Nephron (organoid): Measurements from ENCODE around the gene DNAI1.

Source experiments
- H3K27ac Mint-ChIP-seq, 3 experiments: 2 replicates each; pipeline ENCODE4 v1.8.0; 2020; ENCODE audit warnings: mixed read lengths in 3 of 3, mild to moderate bottlenecking in 2 of 3, moderate library complexity in 1 of 3
- H3K27me3 Mint-ChIP-seq: 2 replicates; pipeline ENCODE4 v1.8.0; 2021; ENCODE audit warnings: low read depth, mild to moderate bottlenecking, moderate library complexity, mixed read lengths
- H3K36me3 Mint-ChIP-seq: 2 replicates; pipeline ENCODE4 v1.8.0; 2020; ENCODE audit warnings: low read depth, mixed read lengths
- H3K4me1 Mint-ChIP-seq: 2 replicates; pipeline ENCODE4 v1.8.0; 2020; ENCODE audit warnings: mixed read lengths
- H3K4me3 Mint-ChIP-seq, 3 experiments: 2 replicates each; pipeline ENCODE4 v1.8.0; 2020; ENCODE audit warnings: mild to moderate bottlenecking in 3 of 3, mixed read lengths in 3 of 3, moderate library complexity in 2 of 3
- H3K9me3 Mint-ChIP-seq: 2 replicates; pipeline ENCODE4 v1.8.0; 2020; ENCODE audit warnings: mixed read lengths
- CTCF ChIP-seq, 3 experiments: fragments of 200-600 bp; sonication (generic); IDR thresholded peaks; one replicate each; pipeline ENCODE4 v1.5.0; 2021; ENCODE audit warnings: antibody characterized with exemption in 3 of 3; ENCODE audit not compliant: unreplicated experiment in 3 of 3

The DNAI1 gene

GRCh38 chr9:34446468-34446891 is 12.1 kb upstream of the DNAI1 start:
- H3K27me3 Mint-ChIP-seq = peaks cover 4% of the 10 kb centered on the region
- no peak for TF ChIP-seq CTCF (IDR thresholded peaks at IDR 0.05; ENCODE audit: unreplicated experiment in 3 of 3)
- no peaks in the 10 kb centered on the region for H3K9me3 Mint-ChIP-seq
- no peak overlapping the region for H3K27ac Mint-ChIP-seq
- H3K4me3 Mint-ChIP-seq = no peak overlapping the region
- peaks cover under 1% of the 10 kb centered on the region for H3K4me1 Mint-ChIP-seq
- H3K36me3 Mint-ChIP-seq = no peaks in the 10 kb centered on the region

GRCh38 chr9:34446951-34447350 is 11.7 kb upstream of the DNAI1 start:
- Mint-ChIP-seq H3K27ac (no peak overlapping the region), H3K9me3 (no peaks in the 10 kb centered on the region), H3K4me3 (no peak overlapping the region), H3K36me3 (no peaks in the 10 kb centered on the region), H3K27me3 (peaks cover 4% of the 10 kb centered on the region), H3K4me1 (no peaks in the 10 kb centered on the region)
- no peak for TF ChIP-seq CTCF (IDR thresholded peaks at IDR 0.05; ENCODE audit: unreplicated experiment in 3 of 3)

GRCh38 chr9:34450644-34451043 is 8.0 kb upstream of the DNAI1 start:
- TF ChIP-seq CTCF (IDR thresholded peaks at IDR 0.05; ENCODE audit: unreplicated experiment in 3 of 3) = no peak
- Mint-ChIP-seq H3K4me3 (no peak overlapping the region), H3K4me1 (no peaks in the 10 kb centered on the region), H3K27me3 (peaks cover 3% of the 10 kb centered on the region), H3K36me3 (no peaks in the 10 kb centered on the region), H3K9me3 (no peaks in the 10 kb centered on the region), H3K27ac (no peak overlapping the region)

- Mint-ChIP-seq H3K4me1 (peaks cover under 1% of the 10 kb centered on the region), H3K4me3 (no peak overlapping the region), H3K27me3 (peaks cover under 1% of the 10 kb centered on the region), H3K27ac (no peak overlapping the region), H3K9me3 (no peaks in the 10 kb centered on the region), H3K36me3 (no peaks in the 10 kb centered on the region)
- no peak for TF ChIP-seq CTCF (IDR thresholded peaks at IDR 0.05; ENCODE audit: unreplicated experiment in 3 of 3)
Observed at GRCh38 chr9:34451135-34451534, 7.5 kb upstream of the DNAI1 start.

- Mint-ChIP-seq H3K4me3 (no peak overlapping the region), H3K27me3 (peaks cover 4% of the 10 kb centered on the region), H3K27ac (no peak overlapping the region), H3K9me3 (no peaks in the 10 kb centered on the region), H3K36me3 (no peaks in the 10 kb centered on the region), H3K4me1 (peaks cover 4% of the 10 kb centered on the region)
- TF ChIP-seq CTCF (IDR thresholded peaks at IDR 0.05; ENCODE audit: unreplicated experiment in 3 of 3) = no peak
Observed at GRCh38 chr9:34451545-34451944, 7.1 kb upstream of the DNAI1 start.

GRCh38 chr9:34452568-34452967 is 6.0 kb upstream of the DNAI1 start:
- Mint-ChIP-seq H3K9me3 (no peaks in the 10 kb centered on the region), H3K27me3 (peaks cover 12% of the 10 kb centered on the region), H3K27ac (no peak overlapping the region), H3K4me1 (peaks cover 15% of the 10 kb centered on the region), H3K36me3 (no peaks in the 10 kb centered on the region), H3K4me3 (no peak overlapping the region)
- no peak for TF ChIP-seq CTCF (IDR thresholded peaks at IDR 0.05; ENCODE audit: unreplicated experiment in 3 of 3)
